ENCODE measurements around the gene FOXD1. TPM values are rescaled to one million over a fixed set of nuclear protein-coding genes. Genes with fewer than 3 reads are reported as not detected.

FOXD1 gene
- total RNA-seq, 1 experiment from 2014 or later, result 50.9 TPM

DNA sequence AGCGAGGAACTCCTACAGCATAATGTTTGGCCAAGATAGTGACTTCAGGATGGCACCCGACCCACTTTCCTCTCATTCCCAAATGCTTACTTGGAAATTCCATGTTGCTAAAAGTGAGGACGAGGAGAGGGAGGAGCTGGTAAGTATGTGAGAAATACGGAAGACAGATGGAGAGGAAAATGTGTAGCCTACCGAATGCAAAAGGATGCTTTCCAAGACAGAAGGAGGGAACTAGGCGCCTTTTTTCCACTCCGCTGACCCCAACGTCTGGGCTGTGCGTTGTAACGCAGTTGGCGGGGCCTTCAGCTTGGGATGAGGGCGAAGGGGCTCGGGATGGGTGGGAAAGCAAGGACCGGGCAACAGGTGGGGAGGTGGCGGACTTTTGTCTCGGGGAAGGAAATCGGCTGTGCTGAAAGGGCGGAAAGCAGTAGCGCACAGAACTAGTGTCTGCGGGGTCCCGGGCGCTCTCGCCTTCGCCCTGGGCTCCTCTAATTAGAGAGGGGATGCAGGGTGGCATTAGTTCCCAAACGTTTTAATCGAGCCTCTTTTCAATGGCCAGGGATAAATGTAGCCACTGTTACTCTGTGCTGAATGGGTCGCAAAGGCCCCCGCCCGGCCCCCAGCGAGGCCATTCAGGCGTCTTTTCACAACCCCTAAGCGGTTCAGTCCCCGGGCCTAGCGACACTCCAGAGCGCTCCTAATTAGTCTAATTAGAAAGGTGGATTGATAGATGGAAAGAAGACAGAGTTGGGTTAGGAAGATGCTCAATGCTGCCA is 12.6 kb downstream of the FOXD1 start:
- POLR2A ChIA-PET, result no interaction called here
- CTCF ChIA-PET, result no interaction called here
- BruUV-seq (replicated peaks), result no TSS peak
- Mint-ChIP-seq H3K27ac (ENCODE audit: low read depth, unreplicated experiment) (no peak overlapping the region), H3K4me1 (ENCODE audit: insufficient read depth, unreplicated experiment) (peaks cover 2% of the 10 kb centered on the region), H3K27me3 (ENCODE audit: insufficient read depth, unreplicated experiment) (no peaks in the 10 kb centered on the region), H3K9me3 (ENCODE audit: unreplicated experiment) (no peaks in the 10 kb centered on the region), H3K4me3 (ENCODE audit: unreplicated experiment) (no peak overlapping the region), H3K36me3 (ENCODE audit: insufficient read depth, unreplicated experiment) (no peaks in the 10 kb centered on the region)
- intact Hi-C loops (cut with micrococcal nuclease), result no loop called here
- TF ChIP-seq, protein P1, sequence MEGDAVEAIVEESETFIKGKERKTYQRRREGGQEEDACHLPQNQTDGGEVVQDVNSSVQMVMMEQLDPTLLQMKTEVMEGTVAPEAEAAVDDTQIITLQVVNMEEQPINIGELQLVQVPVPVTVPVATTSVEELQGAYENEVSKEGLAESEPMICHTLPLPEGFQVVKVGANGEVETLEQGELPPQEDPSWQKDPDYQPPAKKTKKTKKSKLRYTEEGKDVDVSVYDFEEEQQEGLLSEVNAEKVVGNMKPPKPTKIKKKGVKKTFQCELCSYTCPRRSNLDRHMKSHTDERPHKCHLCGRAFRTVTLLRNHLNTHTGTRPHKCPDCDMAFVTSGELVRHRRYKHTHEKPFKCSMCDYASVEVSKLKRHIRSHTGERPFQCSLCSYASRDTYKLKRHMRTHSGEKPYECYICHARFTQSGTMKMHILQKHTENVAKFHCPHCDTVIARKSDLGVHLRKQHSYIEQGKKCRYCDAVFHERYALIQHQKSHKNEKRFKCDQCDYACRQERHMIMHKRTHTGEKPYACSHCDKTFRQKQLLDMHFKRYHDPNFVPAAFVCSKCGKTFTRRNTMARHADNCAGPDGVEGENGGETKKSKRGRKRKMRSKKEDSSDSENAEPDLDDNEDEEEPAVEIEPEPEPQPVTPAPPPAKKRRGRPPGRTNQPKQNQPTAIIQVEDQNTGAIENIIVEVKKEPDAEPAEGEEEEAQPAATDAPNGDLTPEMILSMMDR (IDR thresholded peaks at IDR 0.05; ENCODE audit: unreplicated experiment), result no peak
- DNase-seq (ENCODE audit: unreplicated experiment), result no peak

- Mint-ChIP-seq H3K36me3 (ENCODE audit: insufficient read depth, unreplicated experiment) (no peaks in the 10 kb centered on the region), H3K27ac (ENCODE audit: low read depth, unreplicated experiment) (no peak overlapping the region), H3K9me3 (ENCODE audit: unreplicated experiment) (no peaks in the 10 kb centered on the region), H3K4me3 (ENCODE audit: unreplicated experiment) (no peak overlapping the region), H3K4me1 (ENCODE audit: insufficient read depth, unreplicated experiment) (no peaks in the 10 kb centered on the region), H3K27me3 (ENCODE audit: insufficient read depth, unreplicated experiment) (no peaks in the 10 kb centered on the region)
- TF ChIP-seq, protein P1 (IDR thresholded peaks at IDR 0.05; ENCODE audit: unreplicated experiment), result no peak
- no peak for DNase-seq (ENCODE audit: unreplicated experiment)
- BruUV-seq (replicated peaks), result no TSS peak
- ChIA-PET CTCF (no interaction called here), POLR2A (interaction anchor here (1.0 kb wide), 1 partner anchor 206 kb away, joined by 3 read pairs; no protein-coding TSS in a partner anchor)
- intact Hi-C loops (cut with micrococcal nuclease), result no loop called here
Observed at GRCh38 chr5:73434907-73435306, 13.7 kb downstream of the FOXD1 start.

GRCh38 chr5:73434461-73434860 is 14.1 kb downstream of the FOXD1 start:
- Mint-ChIP-seq H3K9me3 (ENCODE audit: unreplicated experiment) (no peaks in the 10 kb centered on the region), H3K4me3 (ENCODE audit: unreplicated experiment) (no peak overlapping the region), H3K4me1 (ENCODE audit: insufficient read depth, unreplicated experiment) (no peaks in the 10 kb centered on the region), H3K27ac (ENCODE audit: low read depth, unreplicated experiment) (no peak overlapping the region), H3K27me3 (ENCODE audit: insufficient read depth, unreplicated experiment) (no peaks in the 10 kb centered on the region), H3K36me3 (ENCODE audit: insufficient read depth, unreplicated experiment) (no peaks in the 10 kb centered on the region)
- ChIA-PET CTCF (no interaction called here), POLR2A (interaction anchor here (1.0 kb wide), 1 partner anchor 205 kb away, joined by 3 read pairs; no protein-coding TSS in a partner anchor)
- TF ChIP-seq, protein P1 (IDR thresholded peaks at IDR 0.05; ENCODE audit: unreplicated experiment), result no peak
- no peak for DNase-seq (ENCODE audit: unreplicated experiment)
- no TSS peak for BruUV-seq (replicated peaks)
- intact Hi-C loops (cut with micrococcal nuclease), result no loop called here

- Mint-ChIP-seq H3K27me3 (ENCODE audit: insufficient read depth, unreplicated experiment) (no peaks in the 10 kb centered on the region), H3K4me3 (ENCODE audit: unreplicated experiment) (no peak overlapping the region), H3K9me3 (ENCODE audit: unreplicated experiment) (no peaks in the 10 kb centered on the region), H3K27ac (ENCODE audit: low read depth, unreplicated experiment) (no peak overlapping the region), H3K36me3 (ENCODE audit: insufficient read depth, unreplicated experiment) (no peaks in the 10 kb centered on the region), H3K4me1 (ENCODE audit: insufficient read depth, unreplicated experiment) (no peaks in the 10 kb centered on the region)
- BruUV-seq (replicated peaks), result no TSS peak
- intact Hi-C loops (cut with micrococcal nuclease), result no loop called here
- no peak for DNase-seq (ENCODE audit: unreplicated experiment)
- TF ChIP-seq, protein P1 (IDR thresholded peaks at IDR 0.05; ENCODE audit: unreplicated experiment), result no peak
- CTCF ChIA-PET, result no interaction called here
- POLR2A ChIA-PET, result interaction anchor here (1.0 kb wide), 1 partner anchor 205 kb away, joined by 3 read pairs; no protein-coding TSS in a partner anchor
Observed at GRCh38 chr5:73433982-73434342, 14.6 kb downstream of the FOXD1 start.
